HuH-7 (cell line): ENCODE measurements around the gene IKZF2.

Experiments used
- DNase-seq: peaks from one replicate; pipeline ENCODE4 v3.0.0; 2011; ENCODE audit warnings: low spot score

Gene IKZF2

DNA sequence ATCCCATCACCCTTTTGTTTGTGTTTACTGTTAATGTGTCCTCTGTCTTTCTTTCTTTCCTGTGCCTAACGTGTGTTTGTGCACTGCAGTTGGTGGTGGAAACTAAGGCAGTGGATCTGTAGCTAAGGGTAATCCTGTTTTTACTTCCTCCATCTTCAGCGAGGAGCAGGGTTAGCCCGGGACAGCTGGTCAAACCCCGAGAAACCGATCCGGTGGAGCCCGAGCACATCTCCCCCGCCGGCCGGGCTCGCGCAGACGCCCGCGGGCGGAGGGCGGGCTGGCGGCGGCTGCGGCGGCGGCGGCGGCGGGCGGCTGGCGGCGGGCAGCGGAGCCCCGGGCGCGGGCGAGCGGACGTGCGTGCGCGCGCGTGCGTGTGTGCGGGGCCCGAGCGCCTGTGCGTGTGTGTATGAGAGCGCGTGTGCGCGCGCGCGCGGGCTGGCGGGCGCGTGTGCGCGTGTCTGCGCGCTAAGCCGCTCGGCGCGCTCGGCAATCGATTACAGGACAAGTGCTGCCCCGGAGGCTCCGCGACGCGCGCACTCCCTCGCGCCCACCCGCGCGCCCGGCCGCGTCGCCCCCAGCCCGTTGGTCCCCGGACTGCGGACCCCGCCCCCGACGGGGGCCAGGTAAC, at the start of gene IKZF2:
TSS of gene IKZF2 (minus strand) at position 176 of the 628 bp plus-strand sequence. CDS start 2,983 bp downstream, outside the sequence.
- peak; percentile 68 for DNase-seq

DNA sequence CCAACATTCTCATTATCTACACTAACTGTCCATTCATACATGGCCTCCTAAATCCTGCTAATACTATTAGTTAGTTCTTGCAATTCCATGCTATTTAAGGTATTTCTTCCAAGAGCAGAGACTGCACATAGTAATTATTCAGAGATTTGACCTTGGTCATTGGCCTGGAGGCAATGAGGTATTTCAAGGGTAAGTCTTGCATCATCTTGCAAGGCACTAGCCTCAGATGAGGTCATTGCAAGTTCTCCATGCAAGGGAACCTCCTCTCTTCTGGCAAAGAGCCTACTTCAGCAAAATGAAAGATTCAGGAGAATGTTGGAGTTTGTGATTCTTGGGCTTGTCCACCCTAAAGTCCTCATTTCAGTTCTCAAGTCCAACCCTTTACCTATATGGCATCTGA, 48.5 kb upstream of the IKZF2 start:
- no peak for DNase-seq

DNA sequence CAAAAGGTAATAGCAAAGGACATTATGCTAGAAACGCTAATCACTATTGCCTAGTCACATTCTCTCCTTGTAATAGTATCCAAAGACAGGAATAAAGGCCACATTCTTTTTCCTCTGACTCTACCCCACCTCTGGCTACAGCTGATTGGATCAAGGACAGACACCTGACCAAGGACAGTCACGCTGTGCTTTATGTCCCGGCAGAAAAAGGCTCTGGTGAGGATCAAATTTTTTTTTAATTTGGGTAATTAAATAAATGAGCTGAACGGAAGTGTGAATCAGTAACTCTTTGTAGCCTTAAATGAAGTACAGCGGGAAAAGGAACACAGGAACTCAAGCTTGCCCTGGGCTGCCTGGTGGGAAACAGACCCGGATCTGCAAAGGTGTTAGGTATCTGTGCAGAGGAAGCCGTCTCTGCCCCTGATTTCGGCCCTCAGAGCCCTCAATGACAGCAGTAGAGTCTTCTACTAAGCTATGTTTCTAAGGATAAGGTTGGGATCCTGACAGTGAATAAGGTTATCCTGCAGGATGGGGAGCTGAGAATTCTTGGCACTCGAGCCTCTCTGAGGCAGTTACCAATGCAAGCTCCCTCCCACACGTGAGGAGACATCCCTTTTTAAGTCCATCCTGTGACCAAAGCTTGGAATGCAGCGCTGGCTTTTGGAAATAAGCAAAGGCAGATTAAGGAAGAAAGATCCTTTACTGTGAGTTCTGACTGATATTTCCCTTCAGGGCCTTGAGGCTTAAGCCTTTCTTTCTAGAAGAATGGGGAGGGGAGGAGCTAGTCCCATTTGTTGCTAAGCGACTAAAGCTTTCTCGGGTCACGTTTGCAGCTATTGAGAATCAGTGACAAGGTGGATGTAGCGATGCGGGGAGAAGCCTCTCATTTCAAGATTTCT, 37.8 kb upstream of the IKZF2 start:
- no peak for DNase-seq

DNA sequence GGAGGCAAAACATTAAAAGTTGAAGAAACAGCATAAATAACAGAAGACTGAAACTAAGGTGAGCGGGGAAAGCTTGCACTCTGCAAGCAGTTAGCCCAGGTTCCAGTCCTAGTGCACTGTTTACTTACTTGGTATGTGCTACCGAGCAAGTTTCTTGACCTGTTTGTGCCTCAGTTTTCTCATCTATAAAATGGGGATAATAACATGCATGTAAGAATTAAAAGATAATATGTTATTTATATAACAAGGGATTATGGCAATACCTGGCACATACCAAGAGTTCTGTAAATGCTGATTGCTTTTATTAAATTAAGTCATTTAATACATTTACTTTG, 37.1 kb upstream of the IKZF2 start:
- DNase-seq = no peak

DNA sequence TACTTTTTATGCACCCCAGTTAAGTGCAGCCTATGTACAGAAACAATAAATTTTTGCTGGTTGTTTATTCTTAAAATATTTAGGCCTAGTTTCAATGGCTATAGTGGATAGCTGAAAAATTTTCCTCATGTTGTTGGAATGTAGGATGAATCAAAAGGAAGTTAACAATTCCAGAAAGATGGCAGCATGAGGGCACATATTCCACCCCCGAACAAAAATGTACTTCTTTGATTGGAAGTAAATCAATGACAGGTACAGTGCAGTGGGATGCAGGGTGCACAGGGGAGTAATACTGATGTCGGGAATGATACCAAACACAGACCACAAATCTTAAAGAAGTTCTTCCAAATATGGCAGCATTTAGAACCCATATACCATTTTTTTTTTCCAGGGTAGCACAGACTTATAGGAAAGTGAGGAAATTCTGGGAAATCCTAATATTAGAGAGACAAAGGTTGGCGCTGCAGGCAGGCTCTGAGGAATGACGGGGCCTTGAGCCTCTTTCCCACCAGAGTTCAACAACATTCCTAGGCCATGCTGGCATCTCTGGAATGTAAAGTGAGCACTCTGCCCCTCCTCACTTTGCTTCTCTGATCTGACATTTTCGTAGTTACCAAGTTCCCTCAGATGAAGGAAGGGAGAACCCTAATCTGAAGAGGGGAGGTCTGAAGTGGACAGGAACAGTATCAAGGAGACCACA, 36.6 kb upstream of the IKZF2 start:
- DNase-seq = no peak

DNA sequence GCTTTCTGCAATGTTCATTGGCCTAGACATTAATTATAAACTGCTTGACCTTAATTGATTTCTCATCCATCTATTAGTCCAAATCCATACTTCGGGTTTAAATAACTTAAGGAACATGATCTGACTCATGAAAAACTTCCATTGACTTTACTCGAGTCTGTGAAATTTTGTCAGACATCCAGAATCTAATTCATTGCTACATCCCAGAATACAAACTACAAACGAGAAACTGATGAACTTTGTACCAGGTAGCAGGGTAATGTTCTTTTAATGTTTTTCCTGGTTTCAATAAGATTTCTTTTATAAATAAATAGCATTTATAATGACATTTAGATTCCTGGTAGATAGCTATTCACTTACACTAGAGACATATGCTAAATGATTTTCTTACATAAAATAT, 36.0 kb upstream of the IKZF2 start:
- DNase-seq = no peak

DNA sequence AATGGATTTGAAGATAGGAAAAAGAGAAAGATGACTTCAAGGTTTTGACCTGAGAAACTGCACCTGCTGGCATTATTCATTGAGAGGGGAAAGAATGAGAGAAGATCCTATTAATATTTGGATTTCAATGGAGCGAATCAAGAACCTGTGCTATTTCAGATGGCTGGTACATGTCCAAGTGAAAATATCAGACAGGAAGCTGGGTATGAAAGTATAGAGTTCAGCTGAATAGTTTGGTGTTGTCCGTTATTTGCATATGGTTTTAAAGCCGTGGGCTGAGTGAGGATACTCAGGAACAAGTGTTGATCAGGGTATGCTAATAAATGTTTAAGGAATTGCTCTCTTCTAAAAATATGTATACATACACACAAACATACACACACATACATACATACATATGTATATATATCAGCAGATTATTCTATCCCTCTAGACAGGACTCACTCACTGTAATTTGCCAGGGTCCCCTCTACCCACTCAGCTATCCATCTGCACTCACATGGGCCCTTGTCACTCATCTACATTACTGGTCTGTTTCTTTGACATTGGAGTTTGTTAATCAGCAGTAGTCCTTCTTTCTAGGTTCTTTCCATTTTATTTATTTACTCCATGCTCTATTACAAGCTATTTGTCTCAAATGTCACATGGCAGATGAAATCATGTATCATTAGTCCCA, 33.9 kb upstream of the IKZF2 start:
- DNase-seq = no peak

DNA sequence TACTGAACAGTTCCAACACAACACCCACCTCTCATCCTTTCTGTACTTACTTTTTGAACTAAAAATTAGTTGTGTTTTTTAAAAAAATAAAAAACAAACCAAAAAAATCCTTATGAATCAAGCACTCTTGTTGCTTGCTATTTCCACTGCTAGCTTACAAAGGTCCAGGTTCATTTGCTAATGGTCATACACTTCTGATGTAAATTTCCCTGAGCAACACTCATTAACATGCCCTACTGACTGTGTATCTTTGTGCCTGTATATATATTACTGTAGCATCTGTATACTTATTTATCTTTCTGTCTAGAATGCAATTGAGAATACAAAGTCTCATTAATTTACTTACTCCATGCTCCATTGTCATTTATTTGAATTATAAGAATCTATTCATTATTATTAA, 30.3 kb upstream of the IKZF2 start:
- DNase-seq = no peak

DNA sequence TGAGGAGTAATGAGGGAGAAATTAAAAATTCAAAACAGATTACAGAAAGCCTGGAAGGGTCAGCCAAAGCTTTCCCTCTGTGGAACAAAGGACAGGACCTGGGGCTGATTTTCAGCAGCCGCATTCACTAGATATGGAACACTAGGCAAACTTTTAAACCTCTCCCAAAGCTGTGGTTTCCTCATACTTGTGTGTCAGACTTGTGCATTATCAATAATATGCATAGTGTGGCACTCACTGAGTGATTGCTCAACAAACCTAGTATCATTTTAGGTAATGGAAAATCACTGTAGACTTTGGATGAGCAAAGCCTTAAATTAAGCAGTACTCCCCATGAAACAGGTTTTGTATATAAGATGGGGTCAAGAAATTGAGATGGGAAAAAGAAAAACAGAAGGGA, 26.3 kb upstream of the IKZF2 start:
- DNase-seq = no peak

DNA sequence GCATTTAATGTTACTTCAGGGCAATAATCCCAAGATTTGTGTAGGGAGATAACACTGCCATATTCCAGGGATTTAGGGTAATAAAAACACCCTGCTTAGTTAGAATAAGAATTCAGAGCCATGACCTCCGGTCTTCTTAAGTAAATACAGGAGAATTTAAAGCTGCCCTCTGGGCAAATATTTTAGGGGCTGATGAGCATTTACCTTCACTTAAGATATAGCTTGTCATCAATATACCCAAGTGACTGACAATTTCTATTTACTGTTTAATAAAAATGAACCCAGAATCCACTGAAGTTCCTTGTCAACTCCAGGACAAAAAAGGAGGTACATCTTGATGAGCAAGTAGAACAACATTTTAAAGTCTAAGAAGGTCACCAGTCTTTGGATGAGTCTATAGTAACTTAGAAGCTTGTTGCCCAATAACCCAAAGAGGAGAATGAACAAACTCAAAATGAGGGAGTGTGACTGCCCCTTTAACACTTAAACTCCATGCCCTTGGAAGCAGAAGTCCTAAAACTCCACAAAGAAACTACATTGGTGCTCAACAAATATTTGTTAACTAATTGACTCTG, 24.3 kb upstream of the IKZF2 start:
- no peak for DNase-seq

DNA sequence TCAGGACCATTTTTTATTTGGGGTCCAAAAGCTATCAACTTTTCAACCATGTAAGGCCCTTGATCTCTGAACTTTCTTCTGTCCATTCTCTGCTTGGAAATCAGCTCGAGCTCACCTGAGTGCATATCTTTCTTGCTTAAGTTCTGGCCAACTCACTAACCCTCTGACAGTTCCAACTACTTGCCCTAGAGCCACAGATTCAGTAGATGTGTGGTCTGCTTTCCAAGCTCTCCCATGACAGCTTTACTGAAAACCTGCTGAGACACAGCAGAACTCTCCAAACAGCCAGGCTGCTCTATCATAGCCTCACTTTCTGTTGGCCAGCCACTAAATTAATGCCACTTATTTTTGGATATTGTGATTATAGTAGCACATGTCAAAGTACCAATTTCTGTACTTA, 21.2 kb upstream of the IKZF2 start:
- DNase-seq = no peak

DNA sequence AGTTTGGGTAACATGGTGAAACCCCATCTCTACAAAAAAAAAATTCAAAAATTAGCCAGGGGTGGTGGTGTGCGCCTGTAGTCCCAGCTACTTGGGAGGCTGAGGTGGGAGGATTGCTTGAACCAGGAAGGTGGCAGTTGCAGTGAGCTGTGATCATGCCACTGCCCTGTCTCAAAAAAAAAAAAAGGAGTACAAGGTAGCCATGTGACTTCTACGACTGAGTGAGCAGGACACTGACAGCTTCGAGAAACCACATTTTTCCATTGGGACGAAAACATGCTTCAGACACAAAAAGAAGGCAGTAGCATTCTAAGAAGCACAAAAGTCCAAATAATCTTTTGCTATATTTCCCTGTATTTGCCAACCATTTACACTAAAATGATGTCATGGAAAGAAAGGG, 19.7 kb upstream of the IKZF2 start:
- no peak for DNase-seq

DNA sequence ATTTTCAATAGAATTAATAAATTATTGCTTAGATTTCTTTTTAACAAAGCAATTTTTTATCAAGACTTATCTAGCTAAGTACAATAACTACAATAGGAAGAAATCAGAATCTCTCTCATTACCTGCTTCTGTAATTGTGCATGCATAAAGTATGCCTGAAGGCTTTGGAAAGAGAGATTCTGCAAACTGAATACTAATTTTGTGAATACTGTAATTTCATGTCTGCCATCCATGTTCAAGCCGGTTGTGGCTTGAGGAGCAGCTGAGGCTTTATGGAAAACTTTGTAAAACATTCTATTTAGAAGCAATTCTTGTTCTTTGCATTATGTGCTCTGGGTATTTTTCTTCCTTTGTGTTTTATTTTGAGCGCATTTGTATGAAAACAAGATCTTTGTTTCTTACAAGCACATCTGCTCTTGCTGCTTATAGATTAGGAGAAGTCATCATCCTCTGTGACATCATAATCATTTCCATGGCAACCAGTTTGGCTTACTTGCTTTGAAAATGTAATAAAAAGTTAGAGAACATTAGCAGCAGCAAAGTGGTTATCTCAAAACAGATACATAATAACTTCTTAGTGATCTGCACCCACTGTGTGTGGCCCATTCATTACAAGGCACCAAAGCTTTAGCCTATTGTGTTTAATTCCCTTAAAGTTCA, 16.0 kb upstream of the IKZF2 start:
- no peak for DNase-seq

DNA sequence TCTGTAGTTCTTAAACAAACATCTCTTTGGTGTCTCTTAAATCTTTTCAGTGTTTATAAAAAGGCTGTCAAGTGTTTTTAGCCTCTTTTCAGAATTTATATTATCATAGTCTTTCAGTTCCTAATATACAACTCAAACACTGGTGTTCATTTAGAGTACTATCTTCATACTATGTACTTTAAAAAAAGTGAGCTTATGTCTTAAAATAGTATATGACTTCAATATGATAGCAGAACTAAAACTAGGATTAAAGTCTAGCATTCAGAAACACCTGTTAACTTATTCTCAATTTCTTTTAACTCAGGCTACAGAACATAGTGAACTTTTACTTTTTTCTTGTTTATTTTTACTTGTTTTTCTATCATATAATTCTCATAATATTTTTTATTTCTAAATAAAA, 14.7 kb upstream of the IKZF2 start:
- no peak for DNase-seq

DNA sequence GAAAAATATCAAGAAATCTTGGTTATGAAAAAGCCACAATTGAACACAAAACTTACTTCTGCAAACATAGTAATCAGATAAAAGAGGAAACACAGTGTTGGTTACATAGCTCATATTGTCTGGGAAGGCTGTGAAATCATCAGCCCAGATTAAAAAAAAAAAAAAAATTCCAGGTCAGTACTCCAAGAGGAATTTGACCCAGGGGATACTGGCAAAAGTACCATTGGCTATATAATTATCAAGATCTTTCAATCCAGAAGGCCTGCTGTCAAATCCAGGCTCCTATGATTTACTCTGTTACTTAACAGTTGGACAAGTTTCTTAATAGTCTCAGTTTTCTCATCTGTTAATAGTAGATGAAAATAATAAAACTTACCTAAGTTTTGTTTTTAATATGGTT, 12.9 kb upstream of the IKZF2 start:
- DNase-seq = no peak

DNA sequence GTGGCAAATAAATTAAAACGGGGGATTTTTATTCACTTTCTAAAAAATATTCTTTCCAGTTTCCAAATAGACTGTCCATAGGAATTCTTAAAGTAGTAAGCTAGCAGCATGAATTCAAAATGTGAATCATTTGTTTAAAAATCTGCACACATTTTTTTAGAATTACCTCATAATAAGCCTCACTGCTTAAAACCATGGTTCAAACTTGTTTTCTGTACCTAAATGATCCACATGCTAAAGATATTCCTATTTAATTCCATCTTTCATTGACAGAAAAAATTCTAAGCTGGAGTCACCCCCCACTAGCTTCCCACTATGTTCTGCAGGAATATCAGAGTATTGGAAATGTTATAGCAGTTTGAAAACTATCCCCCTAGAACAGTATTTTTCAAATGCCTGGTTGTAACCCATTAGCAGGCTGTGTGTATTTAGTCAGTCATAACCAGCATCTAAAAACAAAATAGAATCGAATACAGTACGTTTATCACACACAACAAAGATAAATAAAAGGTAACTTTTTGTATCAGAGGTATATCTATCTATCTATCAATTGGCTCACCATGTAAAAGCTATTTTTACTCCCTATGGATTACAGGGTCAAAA, 11.2 kb upstream of the IKZF2 start:
- no peak for DNase-seq

DNA sequence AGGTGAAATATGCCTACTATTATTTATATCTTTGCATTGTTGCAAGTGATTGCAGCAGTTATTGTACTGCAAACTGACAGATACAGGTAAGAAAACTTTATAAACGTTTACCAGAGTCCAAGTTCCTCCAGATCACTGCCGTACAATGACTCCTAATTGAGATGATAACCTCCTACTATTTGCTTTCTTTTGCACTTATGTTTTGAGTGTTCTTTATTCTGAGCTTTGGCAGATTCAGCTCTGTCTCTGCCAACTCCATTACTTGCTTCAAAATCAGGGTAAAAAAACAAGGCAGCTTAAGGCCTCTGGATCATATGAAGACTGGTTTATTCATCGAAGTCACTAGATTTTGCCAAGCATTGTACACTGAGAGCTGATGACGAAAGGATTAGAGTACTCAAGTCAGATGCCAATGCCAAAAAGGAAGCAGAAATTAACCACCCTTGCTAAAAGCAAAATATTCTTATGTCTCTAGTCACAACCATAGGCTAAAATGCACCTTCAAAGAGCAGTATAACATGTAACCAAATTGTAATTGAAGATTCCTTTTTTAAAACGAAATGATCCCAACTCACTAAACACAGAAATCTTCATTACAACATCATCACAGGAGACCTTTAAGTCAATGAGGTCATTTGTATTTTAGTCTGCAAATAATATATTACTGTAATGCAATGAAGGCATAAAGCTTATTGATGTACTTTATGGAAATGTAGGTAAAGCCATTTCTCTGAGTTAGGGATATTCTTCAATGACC, 10.5 kb upstream of the IKZF2 start:
- no peak for DNase-seq

DNA sequence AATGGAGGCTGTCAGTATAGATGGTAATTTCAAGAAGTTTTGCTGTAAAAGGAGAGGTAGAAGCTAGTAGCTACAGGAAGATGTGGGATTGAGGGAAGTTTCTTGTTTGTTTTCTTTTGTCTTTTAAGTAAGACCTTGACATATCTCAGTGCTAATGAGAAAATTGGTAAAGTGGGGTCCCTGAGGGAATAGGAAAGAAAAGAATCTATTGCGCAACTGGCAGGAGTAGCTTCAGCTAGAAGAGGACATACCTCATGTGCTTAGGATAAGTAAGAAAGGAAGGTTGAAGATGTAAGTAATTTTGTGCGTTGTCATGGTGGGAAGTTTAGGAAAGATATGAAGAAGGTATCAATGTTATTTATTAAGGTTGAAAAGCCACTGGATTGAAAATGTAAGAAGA, 8.4 kb upstream of the IKZF2 start:
- DNase-seq = no peak

DNA sequence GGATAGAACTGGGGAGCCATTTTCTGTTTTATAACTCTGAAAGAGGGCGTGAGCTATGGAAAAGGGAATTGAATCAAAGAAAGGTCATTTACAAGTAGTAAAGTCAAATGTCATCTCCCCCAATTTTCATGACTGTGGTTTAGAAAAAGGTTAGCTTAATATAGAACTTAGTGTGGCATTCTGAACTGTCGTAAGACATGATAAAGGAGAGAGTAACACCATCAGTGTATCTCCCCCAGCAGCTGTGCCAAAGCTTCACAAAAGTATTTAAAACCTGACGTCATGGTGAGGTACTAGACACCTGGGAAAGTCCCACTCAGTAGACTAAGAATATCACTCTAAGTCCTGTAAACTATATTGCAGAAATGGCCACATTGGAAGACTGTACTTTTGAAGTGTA, 5.8 kb upstream of the IKZF2 start:
- no peak for DNase-seq

DNA sequence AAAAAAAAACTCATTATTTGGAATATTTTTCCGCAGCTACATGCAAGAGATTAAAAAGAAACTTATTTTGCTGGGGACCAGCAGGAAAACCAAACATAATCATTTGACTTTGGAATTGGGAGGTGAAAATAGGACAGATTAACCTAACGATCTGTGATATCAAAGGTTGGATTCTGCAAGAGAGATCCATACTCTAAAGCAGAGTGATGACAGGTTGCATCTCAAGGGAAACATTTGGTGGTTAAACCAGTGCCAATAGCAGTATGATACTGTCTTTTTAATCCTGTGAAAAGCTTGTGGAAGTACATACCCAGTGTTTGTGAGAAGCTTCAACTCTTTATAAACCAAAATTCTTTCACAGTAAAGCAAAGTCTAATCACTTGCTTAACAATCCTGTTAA, 5.3 kb upstream of the IKZF2 start:
- no peak for DNase-seq

DNA sequence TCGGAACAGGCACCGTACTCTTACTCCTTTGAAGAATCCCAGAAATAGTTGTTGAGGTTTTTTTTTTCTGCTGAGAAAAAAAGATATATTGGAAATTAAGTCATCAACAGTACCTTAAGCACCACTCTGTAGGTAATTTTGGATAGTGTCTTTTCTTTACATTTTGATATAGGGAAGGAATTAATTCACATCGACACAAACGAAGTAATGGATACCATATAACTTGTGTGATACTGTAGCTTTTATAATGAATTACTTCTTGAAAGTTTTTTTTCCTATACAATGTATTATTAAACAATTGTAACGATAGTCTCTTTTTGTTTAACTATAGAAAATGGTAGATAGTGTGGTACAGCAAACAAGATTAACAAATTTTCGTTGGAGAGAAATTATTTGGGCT, 1.5 kb upstream of the IKZF2 start:
- DNase-seq = no peak
